ENCODE results near the gene USH2A. TPM values are rescaled to one million over a fixed set of nuclear protein-coding genes. Genes with fewer than 3 reads are reported as not detected.
"Not testable (repeated sequence)": the region's sequence is repeated elsewhere in the genome, so short reads cannot be mapped to it uniquely, and the experiment has no call there.

USH2A gene
- total RNA-seq, 3 donors from 2014 or later = not detected

DNA sequence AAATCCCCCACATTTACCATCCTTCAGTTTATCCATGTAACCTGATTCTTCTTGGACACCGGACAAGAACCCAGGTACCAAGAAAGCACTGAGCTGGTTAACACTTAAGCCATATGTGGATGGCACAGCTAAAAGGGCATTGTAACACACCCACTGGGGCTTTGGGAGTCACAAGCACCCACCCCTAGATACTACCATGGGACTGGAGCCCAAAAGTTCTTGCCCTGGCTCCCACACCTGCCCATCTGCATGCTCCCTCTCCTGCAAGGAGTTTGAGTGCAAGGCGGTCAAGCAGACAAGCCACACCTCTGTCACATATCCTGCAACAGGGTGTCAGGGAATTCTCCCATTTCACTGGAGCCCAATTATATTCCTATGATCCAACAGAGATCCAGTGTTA, 270.1 kb downstream of the USH2A start:
- Histone ChIP-seq H3K36me3 (no peaks in the 10 kb centered on the region), H3K4me1 (no peaks in the 10 kb centered on the region), H3K27me3 (no peaks in the 10 kb centered on the region), H3K27ac (no peak overlapping the region), H3K4me3 (no peak overlapping the region), H3K9me3 (peaks cover 3 to 10% of the 10 kb centered on the region in 2 donors)
- no peak for DNase-seq (ENCODE audit: low spot score in 2 of 2)
- no peak for TF ChIP-seq POLR2A (IDR thresholded peaks at IDR 0.05)
- no peak for TF ChIP-seq CTCF (IDR thresholded peaks at IDR 0.05)
- no peak for TF ChIP-seq POLR2AphosphoS5 (IDR thresholded peaks at IDR 0.05)
- intact Hi-C loops (cut with DNase I; ENCODE audit: low total_unique reads) = no loop called here

DNA sequence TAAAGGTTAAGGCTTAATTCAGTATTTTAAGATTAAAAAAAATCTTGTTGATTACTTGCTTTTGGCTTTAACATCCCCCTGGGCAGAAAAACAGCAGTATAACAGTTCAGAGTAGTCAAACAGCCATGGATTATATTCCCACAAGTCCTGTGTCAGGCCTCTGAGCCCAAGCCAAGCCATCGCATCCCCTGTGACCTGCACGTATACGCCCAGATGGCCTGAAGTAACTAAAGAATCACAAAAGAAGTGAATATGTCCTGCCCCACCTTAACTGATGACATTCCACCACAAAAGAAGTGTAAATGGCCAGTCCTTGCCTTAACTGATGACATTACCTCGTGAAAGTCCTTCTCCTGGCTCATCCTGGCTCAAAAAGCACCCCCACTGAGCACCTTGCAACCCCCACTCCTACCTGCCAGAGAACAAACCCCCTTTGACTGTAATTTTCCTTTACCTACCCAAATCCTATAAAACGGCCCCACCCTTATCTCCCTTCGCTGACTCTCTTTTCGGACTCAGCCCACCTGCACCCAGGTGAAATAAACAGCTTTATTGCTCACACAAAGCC, 277.7 kb downstream of the USH2A start:
- DNase-seq (ENCODE audit: low spot score in 2 of 2); H3K9me3 ChIP-seq; intact Hi-C loops (cut with DNase I; ENCODE audit: low total_unique reads); H3K36me3 ChIP-seq; H3K4me3 ChIP-seq; H3K27me3 ChIP-seq; H3K27ac ChIP-seq; H3K4me1 ChIP-seq: not testable (repeated sequence)

- no peaks in the 10 kb centered on the region for H3K36me3 ChIP-seq
- H3K27ac ChIP-seq = no peak overlapping the region
- no peak for TF ChIP-seq POLR2A (IDR thresholded peaks at IDR 0.05)
- no peak for TF ChIP-seq POLR2AphosphoS5 (IDR thresholded peaks at IDR 0.05)
- no peak for TF ChIP-seq CTCF (IDR thresholded peaks at IDR 0.05)
- H3K4me1 ChIP-seq = no peaks in the 10 kb centered on the region
- intact Hi-C loops (cut with DNase I; ENCODE audit: low total_unique reads) = no loop called here
- H3K4me3 ChIP-seq = no peak overlapping the region
- DNase-seq (ENCODE audit: low spot score in 2 of 2) = no peak
- no peaks in the 10 kb centered on the region for H3K27me3 ChIP-seq
- H3K9me3 ChIP-seq = no peaks in the 10 kb centered on the region
Measured at GRCh38 chr1:216144661-216145450, 278.4 kb downstream of the USH2A start.

- Histone ChIP-seq H3K4me3 (no peak overlapping the region), H3K9me3 (no peaks in the 10 kb centered on the region), H3K27ac (no peak overlapping the region), H3K36me3 (no peaks in the 10 kb centered on the region), H3K27me3 (no peaks in the 10 kb centered on the region), H3K4me1 (no peaks in the 10 kb centered on the region)
- no peak for TF ChIP-seq POLR2A (IDR thresholded peaks at IDR 0.05)
- no peak for TF ChIP-seq CTCF (IDR thresholded peaks at IDR 0.05)
- TF ChIP-seq POLR2AphosphoS5 (IDR thresholded peaks at IDR 0.05) = no peak
- DNase-seq (ENCODE audit: low spot score in 2 of 2) = no peak
- intact Hi-C loops (cut with DNase I; ENCODE audit: low total_unique reads) = no loop called here
Measured at GRCh38 chr1:216142921-216143320, 280.3 kb downstream of the USH2A start.

DNA sequence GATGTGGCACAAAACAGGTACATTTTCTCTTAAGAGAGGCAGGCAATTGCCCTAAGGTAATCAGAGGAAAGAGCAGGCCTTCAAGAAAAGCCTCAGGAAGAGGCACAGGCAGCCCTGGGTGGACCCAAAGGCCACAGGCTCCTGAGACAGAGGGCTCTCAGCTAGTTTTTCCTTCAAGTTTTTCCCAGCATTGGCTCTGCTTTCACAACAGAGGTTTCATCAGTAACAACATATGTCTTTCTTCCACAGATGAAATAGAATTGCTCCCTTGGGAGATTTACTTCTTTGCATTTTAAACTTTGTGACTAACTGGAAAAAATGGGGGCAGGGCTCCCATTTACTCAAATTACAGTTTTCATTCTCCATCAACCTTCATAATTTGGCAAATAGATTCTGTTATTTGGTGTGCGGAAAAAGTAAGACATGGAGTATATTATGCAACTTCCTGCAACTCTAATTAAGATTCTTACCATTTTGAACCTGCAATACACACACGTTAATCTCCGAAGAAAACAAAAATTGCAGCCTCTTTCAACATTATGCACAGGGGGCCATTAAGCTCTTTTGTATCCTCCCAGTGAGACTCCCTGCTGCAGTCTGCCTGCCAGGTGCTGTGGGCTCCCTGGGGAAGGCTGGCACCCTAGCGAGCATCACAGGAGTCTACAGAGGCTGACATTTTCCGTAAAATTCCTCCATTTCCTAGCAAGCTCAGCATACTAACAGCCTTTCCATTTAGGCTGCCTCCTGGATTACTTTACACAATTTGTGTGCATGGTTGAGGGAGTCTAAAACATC, 282.3 kb downstream of the USH2A start:
- no peak overlapping the region for H3K4me3 ChIP-seq
- intact Hi-C loops (cut with DNase I; ENCODE audit: low total_unique reads) = no loop called here
- no peaks in the 10 kb centered on the region for H3K27me3 ChIP-seq
- H3K9me3 ChIP-seq = no peaks in the 10 kb centered on the region
- no peaks in the 10 kb centered on the region for H3K4me1 ChIP-seq
- no peak for DNase-seq (ENCODE audit: low spot score in 2 of 2)
- no peak for TF ChIP-seq POLR2AphosphoS5 (IDR thresholded peaks at IDR 0.05)
- TF ChIP-seq CTCF (IDR thresholded peaks at IDR 0.05) = no peak
- TF ChIP-seq POLR2A (IDR thresholded peaks at IDR 0.05) = no peak
- H3K27ac ChIP-seq = no peak overlapping the region
- H3K36me3 ChIP-seq = no peaks in the 10 kb centered on the region

All from breast epithelium (tissue), 4 donors.